A673 (cell line): Measurements from ENCODE around the gene MTM1.

Experiments
- CTCF ChIP-seq: fragments of 300-800, 200-600 bp; sonication (generic); conservative IDR thresholded peaks from 2 replicates; pipeline ENCODE4 v1.5.1; 2017; ENCODE audit warnings: low read depth, mild to moderate bottlenecking, antibody characterized with exemption, low read length, moderate library complexity, mixed read lengths
- EZH2 ChIP-seq: fragments of 200-600 bp; sonication (generic); IDR thresholded peaks from 2 replicates; pipeline ENCODE4 v1.6.1; 2017; ENCODE audit warnings: borderline replicate concordance, low read depth, mild to moderate bottlenecking, mixed read lengths, antibody characterized with exemption, low read length; ENCODE audit not compliant: poor library complexity, severe bottlenecking

DNA sequence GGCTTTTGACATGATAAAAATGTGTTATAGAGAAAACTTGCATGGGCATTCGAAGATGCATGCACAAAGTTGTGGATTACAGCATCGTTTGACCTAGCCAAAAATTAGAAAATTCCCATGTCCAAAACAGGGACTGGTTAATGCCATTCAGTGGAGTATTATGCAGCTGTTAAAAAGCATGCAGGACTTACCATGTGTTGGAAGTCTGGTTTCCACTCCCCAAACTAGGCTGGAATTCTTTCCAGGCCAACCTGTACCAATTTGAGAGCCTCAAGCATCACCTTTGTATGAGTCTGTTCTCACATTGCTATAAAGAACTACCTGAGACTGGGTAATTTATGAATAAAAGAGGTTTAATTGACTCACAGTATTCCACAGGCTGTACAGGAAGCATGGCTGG, 45.9 kb upstream of the MTM1 start:
- no peak for TF ChIP-seq EZH2
- TF ChIP-seq CTCF: no peak
